Suppressor macrophage treated with lipopolysaccharide for 1 hour (primary cell): ENCODE measurements around the gene CD86.
"Not testable (repeated sequence)": the region's sequence is repeated elsewhere in the genome, so short reads cannot be mapped to it uniquely, and the experiment has no call there.

Source experiments
- DNase-seq, 3 donors: peaks; one replicate each; pipeline ENCODE4 v3.0.0-alpha.2; 2020 to 2022

The CD86 gene

GRCh38 chr3:122164983-122165382 is 109.8 kb downstream of the CD86 start:
- DNase-seq: not testable (repeated sequence)

GRCh38 chr3:122167630-122168029 is 112.5 kb downstream of the CD86 start:
- DNase-seq: peak; percentile 22 to 39 (median 33)

- no peak for DNase-seq
These were observed 112.9 kb downstream of the CD86 start for GRCh38 chr3:122168044-122168443.

GRCh38 chr3:122169911-122170310 is 114.7 kb downstream of the CD86 start:
- DNase-seq: no peak
